HG03460 (cell line): ENCODE data around the gene LRRC4C.

Source experiments
- ATAC-seq: cut with Tn5 transposase; IDR thresholded peaks from one replicate; pipeline ENCODE4 v1.9.1; 2021; ENCODE audit not compliant: unreplicated experiment

Gene LRRC4C

GRCh38 chr11:41145420-41145819, 314.0 kb downstream of the LRRC4C start:
- ATAC-seq: no peak

DNA sequence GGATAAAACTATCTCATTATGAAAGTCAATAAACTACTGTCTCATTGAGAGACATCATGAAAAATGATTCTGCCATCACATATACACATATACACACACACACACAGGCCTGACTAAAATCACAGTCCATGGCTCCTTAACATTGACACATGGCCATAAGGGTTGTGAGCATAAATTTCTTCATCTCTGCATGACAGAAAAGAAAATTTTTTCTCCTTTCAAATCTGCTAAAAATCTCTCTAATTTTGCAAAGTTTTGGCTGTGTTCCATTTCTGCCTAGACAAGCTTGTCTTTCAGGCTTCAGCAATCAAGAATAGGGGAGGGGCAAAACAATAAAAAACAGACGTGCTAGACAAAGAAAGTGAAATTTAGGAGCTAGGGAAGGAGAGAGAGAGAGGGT, 324.5 kb downstream of the LRRC4C start:
- no peak for ATAC-seq

GRCh38 chr11:41133023-41133422, 326.4 kb downstream of the LRRC4C start:
- no peak for ATAC-seq

DNA sequence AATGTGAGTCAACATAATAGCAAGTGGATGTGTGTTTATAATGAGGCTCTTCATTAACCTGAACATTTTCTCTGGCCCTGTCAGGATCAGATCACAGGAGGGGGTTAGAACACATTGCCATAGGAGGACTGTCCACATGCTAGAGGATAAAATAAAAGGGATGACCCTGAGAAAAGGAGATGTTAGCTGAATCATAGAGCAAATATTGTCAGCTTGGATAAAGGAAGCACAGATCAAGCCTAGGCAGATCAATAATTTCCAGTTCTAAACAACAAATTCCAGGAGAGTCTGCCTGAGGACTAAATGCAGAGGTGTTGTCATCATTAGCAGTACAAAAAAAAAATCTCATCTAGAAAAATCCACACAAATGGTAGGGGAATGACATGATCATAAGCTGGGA, 337.9 kb downstream of the LRRC4C start:
- no peak for ATAC-seq

DNA sequence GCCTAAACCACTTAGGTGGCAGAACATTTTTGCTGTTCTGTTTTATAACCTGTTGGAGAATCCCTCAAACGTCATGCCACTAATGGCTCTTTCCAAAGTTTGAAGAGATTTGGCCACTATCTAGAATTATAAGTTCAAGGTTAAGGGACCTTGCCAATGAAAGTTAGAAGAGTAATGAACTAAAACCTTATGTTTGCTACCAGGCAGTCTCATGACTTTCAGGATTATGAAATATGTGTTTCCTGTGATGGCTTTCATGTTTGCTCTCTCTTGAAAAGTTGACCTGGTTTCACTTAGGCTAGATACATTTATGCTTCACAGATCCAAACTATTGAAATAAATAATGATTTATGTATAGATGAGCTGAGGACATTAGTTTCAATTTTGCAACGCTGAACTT, 340.0 kb downstream of the LRRC4C start:
- no peak for ATAC-seq

GRCh38 chr11:41118521-41118920, 340.9 kb downstream of the LRRC4C start:
- ATAC-seq: no peak

DNA sequence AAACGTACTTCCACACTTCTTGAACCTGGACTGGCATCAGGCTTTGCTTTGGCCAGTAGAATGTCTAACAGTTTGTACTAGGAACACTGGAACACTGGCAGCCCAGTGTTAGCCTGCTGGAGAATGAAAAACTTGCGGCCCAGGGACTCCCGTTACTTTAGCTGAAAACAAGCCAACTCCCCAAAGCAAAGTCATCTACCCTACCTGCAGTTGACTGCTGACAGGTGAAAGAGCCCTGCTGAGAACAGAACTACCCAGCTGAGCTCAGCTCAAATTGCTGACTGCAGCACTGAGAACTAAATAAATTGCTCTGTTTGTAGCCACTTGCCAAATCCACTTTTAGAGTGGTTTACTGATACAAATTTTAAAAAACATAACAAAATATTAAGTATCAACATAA, 342.5 kb downstream of the LRRC4C start:
- no peak for ATAC-seq

GRCh38 chr11:41115066-41115465, 344.4 kb downstream of the LRRC4C start:
- no peak for ATAC-seq

GRCh38 chr11:41113160-41113559, 346.3 kb downstream of the LRRC4C start:
- no peak for ATAC-seq

- ATAC-seq: no peak
Measured at GRCh38 chr11:41110527-41110926, 348.9 kb downstream of the LRRC4C start.

DNA sequence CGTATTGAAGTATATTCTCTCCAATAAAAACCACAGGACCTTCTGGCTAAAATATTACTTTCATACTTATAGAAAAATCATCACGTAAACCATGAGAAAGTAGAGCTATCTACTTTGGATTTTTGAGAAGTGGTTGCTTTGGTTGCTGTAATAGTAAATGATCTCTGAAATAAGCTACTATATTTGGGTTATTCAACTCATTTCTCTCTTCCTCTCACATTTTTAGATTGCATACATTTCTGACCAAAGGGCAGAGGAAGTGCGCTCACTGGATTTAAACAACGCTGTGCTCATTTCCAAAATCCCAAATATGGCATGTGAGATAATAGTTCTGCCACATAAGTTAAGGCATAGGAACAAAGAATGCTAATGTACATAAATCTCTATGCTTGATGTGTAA, 357.0 kb downstream of the LRRC4C start:
- no peak for ATAC-seq

- ATAC-seq: no peak
Measured at GRCh38 chr11:41099654-41100053, 359.8 kb downstream of the LRRC4C start.

GRCh38 chr11:41085123-41085522, 374.3 kb downstream of the LRRC4C start:
- no peak for ATAC-seq

GRCh38 chr11:41081756-41082285, 377.6 kb downstream of the LRRC4C start:
- ATAC-seq: no peak

GRCh38 chr11:41074318-41074717, 385.1 kb downstream of the LRRC4C start:
- no peak for ATAC-seq

DNA sequence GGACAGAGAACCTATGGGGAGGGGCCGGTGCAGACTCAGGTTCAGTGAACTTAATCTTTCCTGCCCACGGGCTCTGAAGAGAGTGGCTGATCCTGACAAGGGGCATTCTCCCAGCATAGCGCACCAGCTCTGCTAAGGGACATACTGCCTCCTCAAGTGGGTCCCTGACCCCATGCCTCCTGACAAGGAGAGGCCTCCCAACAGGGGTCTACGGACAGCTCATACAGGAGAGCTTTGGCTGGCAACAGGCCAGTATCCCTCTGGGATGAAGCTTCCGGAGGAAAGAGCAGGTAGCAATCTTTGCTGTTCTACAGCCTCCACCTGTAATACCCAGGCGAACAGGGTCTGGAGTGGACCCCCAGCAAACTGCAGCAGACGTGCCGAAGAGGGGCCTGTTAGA, 394.0 kb downstream of the LRRC4C start:
- no peak for ATAC-seq

DNA sequence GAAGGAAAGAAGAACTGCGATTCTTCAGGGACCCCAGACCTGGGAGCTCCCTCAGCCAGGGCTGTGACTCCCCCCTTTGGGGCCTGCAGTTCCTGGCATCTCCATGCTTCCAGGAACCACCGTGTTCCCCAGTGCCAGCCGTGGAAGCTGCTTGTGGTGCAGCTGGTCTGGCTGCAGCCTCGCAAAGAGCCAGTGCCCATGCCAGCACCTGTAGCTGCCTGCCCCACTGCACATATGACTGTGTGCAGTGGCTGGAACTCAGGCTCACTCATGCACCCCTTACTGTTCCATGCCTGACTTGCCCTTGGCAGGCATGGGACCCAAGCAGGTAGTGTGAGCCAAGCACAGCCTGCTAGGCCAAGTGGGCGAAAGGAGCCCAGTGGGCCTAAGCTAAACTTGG, 401.3 kb downstream of the LRRC4C start:
- ATAC-seq: no peak

DNA sequence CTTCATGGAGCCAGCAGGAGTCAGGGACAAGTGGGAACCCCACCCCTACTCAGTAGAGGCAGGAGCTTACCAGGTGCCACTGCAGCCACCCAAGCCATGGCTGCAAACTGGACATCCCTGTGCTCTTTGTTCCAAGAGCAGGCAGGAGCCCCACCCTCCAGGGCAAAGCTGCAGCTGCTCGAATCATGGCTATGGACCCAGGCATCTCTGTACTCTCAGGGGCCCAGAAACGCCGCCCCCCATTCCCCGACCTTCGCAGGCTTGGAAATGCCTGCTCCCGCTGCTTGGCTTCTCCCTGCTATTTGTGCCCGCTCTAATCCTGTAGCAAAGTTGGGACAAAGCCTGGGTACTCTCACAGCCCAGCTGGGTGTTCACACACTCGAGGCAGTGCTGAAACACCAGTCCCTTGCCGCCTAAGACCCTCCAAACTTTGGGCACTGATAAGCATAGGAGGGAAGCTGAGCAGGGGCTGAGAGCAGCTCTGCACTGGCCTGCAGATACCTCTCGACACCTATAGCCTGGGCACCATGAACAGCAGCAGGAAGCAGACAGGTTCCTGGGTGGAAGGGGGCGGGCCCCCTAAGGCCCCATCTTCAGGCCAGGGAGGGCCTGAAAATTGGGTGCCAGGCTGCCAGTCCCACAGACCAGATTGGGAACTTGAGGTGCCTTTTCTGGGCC, 402.4 kb downstream of the LRRC4C start:
- no peak for ATAC-seq

- no peak for ATAC-seq
Measured at GRCh38 chr11:41053894-41054293, 405.6 kb downstream of the LRRC4C start.

- ATAC-seq: no peak
Measured at GRCh38 chr11:41051919-41052635, 407.4 kb downstream of the LRRC4C start.

DNA sequence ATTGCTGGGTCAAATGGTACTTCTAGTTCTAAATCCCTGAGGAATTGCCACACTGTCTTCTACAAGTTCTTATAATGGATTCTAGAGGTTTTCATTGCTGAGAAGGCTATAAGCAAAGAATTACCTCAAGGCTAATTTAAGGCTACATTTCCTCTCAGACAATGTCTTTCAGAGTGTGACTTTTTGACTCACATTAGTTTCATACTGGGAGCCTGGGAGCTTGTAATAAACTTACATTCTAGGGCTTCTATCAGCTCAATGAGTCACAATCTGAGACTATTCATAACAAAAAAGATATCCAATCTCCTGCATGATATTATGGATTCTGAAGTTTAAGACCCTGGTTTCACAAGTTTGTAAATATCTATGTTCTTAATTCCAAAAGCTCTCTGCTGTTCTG, 408.7 kb downstream of the LRRC4C start:
- no peak for ATAC-seq

- ATAC-seq: no peak
Measured at GRCh38 chr11:41047229-41047628, 412.2 kb downstream of the LRRC4C start.

DNA sequence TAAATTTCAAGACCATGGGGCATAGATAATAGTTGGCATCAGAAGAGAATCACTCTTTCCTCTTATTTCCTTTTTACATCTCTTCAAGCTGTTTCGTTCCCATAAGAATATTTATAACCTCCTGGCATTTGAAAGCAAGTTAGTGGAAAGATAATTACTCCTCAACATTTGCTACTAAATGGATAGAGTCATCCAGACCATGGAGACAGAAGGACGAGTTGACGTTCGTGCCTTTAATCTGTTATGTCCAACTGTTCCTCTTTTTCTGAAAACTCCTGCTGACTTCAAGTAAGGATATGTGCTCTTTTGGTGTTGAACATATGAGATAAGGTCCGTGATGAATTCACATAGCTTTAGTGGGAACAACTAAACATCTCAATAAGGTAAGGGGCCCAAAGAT, 414.2 kb downstream of the LRRC4C start:
- ATAC-seq: no peak
